ENCODE results near the gene GFM2.
"Not testable (repeated sequence)": the region's sequence is repeated elsewhere in the genome, so short reads cannot be mapped to it uniquely, and the experiment has no call there.

Gene GFM2

GRCh38 chr5:74763504-74763903 is 3.4 kb downstream of the GFM2 start:
- TF ChIP-seq, protein P1, sequence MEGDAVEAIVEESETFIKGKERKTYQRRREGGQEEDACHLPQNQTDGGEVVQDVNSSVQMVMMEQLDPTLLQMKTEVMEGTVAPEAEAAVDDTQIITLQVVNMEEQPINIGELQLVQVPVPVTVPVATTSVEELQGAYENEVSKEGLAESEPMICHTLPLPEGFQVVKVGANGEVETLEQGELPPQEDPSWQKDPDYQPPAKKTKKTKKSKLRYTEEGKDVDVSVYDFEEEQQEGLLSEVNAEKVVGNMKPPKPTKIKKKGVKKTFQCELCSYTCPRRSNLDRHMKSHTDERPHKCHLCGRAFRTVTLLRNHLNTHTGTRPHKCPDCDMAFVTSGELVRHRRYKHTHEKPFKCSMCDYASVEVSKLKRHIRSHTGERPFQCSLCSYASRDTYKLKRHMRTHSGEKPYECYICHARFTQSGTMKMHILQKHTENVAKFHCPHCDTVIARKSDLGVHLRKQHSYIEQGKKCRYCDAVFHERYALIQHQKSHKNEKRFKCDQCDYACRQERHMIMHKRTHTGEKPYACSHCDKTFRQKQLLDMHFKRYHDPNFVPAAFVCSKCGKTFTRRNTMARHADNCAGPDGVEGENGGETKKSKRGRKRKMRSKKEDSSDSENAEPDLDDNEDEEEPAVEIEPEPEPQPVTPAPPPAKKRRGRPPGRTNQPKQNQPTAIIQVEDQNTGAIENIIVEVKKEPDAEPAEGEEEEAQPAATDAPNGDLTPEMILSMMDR (IDR thresholded peaks at IDR 0.05; ENCODE audit: low read depth, low read length), result no peak
- DNase-seq (ENCODE audit: extremely low read depth, low read depth), result no peak

- TF ChIP-seq, protein P1 (IDR thresholded peaks at IDR 0.05; ENCODE audit: low read depth, low read length), result no peak
- DNase-seq (ENCODE audit: extremely low read depth, low read depth), result no peak
Observed at GRCh38 chr5:74762599-74762998, 4.3 kb downstream of the GFM2 start.

DNA sequence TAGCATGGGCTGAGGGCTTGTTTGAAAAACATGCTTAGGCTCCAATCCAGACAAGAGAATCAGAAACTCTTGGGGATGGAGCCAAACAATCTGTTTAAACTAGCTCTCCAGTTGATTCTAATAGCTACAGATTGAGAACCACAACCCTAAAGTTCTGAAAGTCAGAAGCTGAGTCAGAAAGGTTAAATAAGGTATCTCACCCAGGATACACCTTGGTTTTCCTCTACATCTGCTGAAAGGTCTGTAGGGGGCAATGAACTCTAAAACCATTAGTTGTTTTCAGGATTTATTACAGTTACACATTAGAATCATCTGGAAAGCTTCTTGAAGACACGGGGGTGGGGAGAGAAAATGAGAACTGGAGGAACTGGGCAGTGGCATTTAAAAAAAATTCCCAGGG is 5.7 kb downstream of the GFM2 start:
- TF ChIP-seq, protein P1 (IDR thresholded peaks at IDR 0.05; ENCODE audit: low read depth, low read length), result no peak
- no peak for DNase-seq (ENCODE audit: extremely low read depth, low read depth)

GRCh38 chr5:74748742-74749141 is 18.2 kb downstream of the GFM2 start:
- not testable (repeated sequence) for DNase-seq (ENCODE audit: extremely low read depth, low read depth)

- TF ChIP-seq, protein P1 (IDR thresholded peaks at IDR 0.05; ENCODE audit: low read depth, low read length), result no peak
- no peak for DNase-seq (ENCODE audit: extremely low read depth, low read depth)
Observed at GRCh38 chr5:74738406-74738805, 28.5 kb downstream of the GFM2 start.

DNA sequence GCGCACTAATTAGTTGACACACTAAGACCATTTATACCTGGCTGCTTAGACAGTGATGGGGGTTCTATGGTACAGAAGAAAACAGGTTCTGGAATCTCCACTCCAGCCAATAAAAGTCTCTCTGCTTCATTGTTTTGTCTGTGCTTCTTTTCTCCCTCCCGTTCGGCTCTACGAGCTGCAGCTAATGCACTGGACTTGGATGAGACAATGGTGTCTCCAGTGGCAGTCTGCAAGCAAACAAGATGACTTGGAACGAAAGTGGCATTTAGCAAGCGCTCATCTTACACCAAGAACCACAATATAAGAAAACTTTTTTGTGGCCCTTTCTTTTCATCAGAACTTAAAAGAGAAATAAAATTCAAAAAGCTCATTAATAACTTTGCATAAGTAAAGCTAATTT is 30.2 kb downstream of the GFM2 start:
- TF ChIP-seq, protein P1 (IDR thresholded peaks at IDR 0.05; ENCODE audit: low read depth, low read length), result no peak
- DNase-seq (ENCODE audit: extremely low read depth, low read depth), result no peak

GRCh38 chr5:74725331-74725730 is 41.6 kb downstream of the GFM2 start:
- no peak for DNase-seq (ENCODE audit: extremely low read depth, low read depth)
- TF ChIP-seq, protein P1 (IDR thresholded peaks at IDR 0.05; ENCODE audit: low read depth, low read length), result no peak

DNA sequence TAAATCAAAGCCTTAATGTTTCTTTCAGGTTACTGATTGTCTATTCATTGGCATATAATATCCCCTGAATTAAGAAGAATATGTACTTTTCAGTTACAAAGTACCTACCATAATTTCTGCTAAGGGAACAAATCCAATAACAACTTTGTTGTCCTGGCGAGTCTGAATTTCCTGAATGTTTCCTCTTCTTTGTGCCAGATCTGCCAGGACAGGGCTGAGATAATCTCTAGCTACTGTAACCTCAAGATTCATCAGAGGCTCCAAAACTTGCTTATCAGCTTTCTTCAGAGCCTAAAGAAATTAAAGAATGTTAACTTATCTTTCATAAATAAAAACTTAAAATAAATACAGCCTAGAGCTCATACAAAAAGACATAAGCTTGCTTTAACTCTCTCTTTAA is 44.6 kb downstream of the GFM2 start:
- no peak for DNase-seq (ENCODE audit: extremely low read depth, low read depth)
- TF ChIP-seq, protein P1 (IDR thresholded peaks at IDR 0.05; ENCODE audit: low read depth, low read length), result no peak

Measured in AG09319 (cell line).